GM21367 (cell line): ENCODE results near the gene PPP2R5D.
A peak's percentile ranks its signal among the peaks of the same experiment; 100 is the strongest.

Source experiments
- ATAC-seq: cut with Tn5 transposase; IDR thresholded peaks from one replicate; pipeline ENCODE4 v1.9.1; 2021; ENCODE audit not compliant: unreplicated experiment

PPP2R5D gene

DNA sequence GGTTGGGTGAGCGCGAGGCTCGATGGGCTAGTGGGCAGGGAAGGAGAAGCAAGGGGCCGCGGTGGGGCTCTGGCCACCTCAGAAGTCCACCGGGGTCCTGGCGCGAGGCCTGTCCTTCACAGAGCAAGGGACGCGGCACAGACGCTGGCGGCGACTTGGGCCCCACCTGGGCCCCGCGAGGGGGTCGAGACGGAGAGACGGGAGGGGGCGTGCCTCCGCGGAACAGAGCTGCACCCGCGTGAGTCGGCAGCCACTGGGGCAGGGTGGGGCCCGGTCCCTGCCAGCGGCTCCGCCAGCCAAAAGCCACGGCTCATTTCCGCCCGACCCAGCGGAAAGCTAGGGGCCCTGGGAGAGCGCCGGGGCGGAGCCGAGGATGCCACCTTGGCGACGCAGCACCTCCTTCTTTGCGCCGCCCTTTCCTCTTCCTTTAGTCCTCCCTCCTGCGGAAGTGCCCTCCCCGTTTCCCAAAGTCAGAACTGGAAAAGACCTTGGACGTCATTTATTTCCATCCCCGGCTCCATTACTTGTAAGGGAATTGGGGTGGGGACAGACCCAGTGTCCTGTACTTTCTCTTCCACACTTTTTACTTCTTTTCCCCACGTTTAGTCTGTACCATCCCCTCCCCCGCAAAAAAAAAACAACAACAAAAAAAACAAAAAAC is 69.3 kb downstream of the PPP2R5D start, which contains the start of gene CUL7:
Gene CUL7, minus strand, starts transcription at position 307 of the 661 bp plus-strand sequence. CDS start 1,063 bp downstream, outside the sequence.
- ATAC-seq, result peak; percentile 77

DNA sequence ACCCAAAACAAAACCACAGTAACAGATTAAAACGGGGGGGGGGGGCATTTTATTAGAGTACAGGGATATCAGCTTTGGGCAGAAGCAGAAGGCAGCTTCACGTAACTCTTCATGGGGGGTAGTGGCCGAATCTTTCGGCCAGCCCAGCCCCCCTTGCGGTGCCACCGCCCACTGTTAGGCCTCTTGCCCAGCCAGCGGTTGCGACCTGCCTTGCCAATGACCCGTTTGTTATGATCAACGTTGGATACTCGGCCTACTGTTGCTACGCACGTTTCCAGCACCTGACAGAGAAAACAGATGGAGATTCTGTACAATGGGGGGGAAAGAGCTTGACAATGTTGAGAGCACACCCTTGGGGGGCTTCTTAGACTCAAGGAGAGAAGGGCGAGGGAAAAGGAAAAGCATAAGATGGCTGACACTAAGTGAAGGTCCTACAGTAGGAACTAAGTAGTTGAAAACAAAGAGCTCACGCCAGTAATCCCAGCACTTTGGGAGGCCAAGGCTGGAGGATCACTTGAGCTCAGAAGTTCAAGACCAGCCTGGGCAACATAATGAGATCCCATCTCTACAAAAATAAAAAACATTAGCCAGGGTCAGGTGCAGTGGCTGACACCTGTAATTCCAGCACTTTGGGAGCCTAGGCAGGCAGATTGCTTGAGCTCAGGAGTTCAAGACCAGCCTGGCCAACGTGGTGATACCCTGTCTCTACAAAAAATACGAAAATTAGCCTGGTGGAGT is 70.0 kb downstream of the PPP2R5D start:
- no peak for ATAC-seq

DNA sequence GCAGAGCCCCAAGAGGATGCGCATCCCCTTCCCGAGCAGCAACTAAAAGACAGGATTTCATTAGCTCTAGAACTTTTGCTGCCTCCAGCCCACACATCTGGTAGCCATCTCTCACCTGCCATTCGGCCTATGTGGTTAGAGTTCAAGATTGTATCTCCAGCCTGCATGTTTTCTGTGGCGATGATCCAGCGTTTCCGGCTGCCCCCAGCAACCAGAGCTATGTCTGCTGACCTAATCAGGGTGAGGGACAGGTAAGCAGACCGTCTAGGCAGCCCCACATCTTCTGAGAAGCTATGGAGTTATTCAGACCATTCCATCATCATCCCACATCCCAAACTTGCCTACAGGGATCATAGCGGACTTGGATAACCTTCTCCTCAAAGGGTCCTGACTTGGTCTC is 71.6 kb downstream of the PPP2R5D start:
- no peak for ATAC-seq

DNA sequence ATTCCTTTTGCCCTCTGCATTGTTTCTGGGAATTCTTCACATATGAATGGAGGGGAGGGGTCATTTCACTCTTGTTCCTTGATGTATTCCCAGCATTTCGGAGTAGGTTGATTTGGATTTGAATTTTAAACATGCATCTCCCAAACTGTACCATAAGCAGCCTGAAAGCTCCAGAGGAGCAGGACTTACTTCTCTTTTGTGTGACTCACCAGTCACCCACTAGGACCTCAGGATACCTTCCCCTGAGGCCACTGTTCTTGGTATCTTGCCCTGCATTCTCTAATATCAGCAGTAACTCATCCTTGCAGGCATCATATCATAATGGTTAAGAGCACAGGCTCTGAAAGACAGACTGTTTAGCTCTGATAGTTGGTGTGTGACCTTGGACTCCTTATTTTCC is 74.2 kb downstream of the PPP2R5D start:
- ATAC-seq, result no peak

DNA sequence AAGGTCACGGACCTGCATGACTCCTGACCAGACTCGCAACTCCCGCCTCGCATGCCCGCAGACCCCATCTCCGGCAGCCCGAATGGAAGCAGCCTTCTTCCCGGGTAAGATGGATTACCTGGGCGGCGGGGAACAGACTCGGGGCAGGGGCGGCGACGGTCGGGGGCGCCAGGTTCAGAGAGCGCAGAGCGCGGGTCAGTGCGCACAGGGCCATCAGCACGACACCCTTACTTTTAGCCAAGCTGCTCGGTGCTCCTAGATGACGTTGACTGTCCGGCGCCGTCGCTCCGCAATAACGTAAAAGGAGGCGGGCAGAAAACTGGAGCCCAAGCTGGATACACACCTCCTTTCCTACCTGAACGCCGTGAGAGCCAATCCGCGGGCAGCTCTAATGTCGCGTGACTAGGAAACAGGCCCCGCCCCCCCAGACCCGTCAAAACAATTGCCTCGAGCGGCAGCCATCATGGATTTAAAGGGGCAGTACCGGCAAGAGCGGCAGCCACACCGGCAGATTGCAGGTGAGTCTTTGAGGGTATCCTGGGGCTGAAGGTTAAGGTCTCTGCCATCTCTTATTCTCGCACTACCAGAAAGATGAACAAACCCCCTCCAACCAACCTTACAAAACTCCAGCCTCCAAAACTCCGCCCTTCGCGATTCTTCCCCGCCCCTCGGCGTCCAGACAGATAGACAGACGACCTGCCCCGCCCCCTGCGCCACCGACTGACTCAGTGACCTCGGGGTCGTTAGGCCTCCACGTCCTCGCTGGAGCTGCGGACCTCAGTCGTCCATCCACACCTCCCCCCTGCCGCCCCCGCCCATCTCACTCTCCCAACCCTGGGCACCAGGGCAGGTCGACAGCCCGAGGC is 75.0 kb downstream of the PPP2R5D start, which contains the start of the genes KLC4 and MRPL2:
Gene KLC4, plus strand, starts transcription at position 464 of the 866 bp plus-strand sequence. CDS start 1,705 bp downstream, outside the sequence.
Gene MRPL2, minus strand, starts transcription at position 267 of the 866 bp plus-strand sequence. Its CDS starts 53 bp downstream, at position 214.
- peak; percentile 82 for ATAC-seq

DNA sequence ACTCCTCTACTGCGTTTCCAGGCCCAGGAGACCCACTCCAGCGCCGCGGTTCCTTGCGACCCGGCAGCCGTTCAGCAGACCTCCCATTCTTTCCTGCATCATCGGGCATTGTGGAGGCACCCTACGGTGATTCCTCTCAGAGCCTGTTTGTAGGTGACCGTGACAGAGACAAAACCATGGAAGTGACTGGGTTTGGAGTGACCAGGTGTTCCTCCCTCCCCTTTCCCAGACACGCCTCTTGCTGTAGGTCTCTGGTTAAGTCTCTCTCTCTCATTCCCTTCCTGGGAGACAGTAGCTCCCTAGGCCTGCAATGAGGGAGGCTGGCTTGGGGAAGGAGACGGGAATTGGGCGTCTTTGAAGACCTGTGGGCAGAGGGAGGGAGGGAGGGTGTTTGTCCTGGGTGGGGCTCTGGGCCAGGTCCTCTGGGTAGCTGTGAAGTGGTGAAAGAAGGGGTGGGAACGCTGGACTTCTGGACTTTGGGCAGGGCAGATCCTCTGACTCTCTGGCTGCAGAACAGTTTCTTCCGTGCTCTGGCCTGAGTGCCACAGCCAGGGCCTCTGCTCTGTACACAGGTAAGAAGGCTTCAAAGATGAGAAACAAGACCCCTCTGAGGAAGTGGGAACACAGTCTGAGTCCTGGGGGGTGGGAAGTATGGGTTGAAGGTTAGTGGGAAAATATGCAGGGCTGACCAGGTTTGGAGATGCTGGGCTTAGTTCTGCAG is 75.8 kb downstream of the PPP2R5D start:
- no peak for ATAC-seq

DNA sequence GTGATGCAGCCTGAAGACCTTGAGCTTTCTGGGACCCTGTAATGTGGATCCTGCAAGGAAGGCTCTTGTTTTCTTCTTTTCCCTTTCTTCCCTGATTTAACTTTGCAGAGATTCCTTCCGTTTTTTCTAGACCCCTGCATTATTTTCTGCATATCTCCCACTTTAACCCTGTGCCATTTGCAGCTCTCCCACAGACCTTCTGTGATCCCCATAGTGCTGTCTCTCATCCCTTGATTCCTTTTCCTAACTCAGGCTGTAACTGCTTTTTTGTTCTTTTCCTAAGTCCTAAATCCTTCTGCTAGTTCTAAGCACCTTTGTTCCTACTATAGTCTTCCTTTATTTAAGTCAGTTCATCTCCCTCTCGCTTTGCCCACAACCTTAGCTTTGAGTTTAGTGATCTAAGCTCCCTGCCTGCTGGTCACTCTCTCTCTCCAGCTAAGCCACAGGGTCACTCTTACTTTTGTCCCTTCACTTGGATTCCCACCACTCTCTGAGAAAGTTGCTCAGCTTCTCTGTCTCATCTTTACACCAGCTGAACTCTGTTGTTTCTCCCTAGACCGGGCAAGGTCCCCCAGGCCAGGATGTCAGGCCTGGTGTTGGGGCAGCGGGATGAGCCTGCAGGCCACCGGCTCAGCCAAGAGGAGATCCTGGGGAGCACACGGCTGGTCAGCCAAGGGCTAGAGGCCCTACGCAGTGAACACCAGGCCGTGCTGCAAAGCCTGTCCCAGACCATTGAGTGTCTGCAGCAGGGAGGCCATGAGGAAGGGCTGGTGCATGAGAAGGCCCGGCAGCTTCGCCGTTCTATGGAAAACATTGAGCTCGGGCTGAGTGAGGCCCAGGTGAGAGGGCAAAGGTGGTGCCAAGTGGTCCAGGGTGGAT is 76.6 kb downstream of the PPP2R5D start:
- no peak for ATAC-seq

DNA sequence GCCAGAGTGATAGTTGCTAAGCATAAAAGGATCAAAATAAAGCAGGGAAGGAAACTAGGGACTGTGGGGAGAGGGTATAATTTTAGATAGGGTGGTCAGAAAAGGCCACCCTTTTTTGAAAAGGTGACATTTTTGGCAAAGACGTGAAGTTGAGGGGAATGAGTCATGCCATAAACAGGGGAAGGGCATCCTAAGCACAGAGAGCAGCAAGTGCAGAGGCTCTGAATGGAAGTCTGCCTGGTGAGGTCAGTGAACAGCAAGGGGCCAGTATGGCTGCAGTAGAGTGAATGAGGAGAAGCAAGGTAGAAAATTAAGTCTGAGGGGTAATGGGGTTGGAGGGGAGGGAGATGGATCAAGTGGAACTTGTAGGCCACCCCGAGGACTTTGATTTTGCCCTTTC is 77.5 kb downstream of the PPP2R5D start:
- ATAC-seq, result no peak
